ENCODE data around the gene RNF4. TPM values are rescaled to one million over a fixed set of nuclear protein-coding genes. Genes with fewer than 3 reads are reported as not detected.
"Not testable (repeated sequence)": the region's sequence is repeated elsewhere in the genome, so short reads cannot be mapped to it uniquely, and the experiment has no call there.

Gene RNF4
- total RNA-seq, 1 experiment from 2014 or later: 113 TPM

GRCh38 chr4:2546286-2546823, 77.4 kb downstream of the RNF4 start:
- Histone ChIP-seq H3K27me3 (replicated peaks; ENCODE audit: insufficient read depth, low read depth, low read length, poor library complexity) (no peaks in the 10 kb centered on the region), H3K4me1 (ENCODE audit: insufficient read depth, low read length, poor library complexity, severe bottlenecking) (no peaks in the 10 kb centered on the region), H3K9me3 (ENCODE audit: low read depth, low read length, poor library complexity, severe bottlenecking) (no peaks in the 10 kb centered on the region), H3K27ac (ENCODE audit: low read depth, low read length, poor library complexity, severe bottlenecking) (no peak overlapping the region), H3K36me3 (ENCODE audit: insufficient read depth, low read length, poor library complexity, severe bottlenecking) (no peaks in the 10 kb centered on the region), H3K4me3 (ENCODE audit: low read depth, low read length, poor library complexity, severe bottlenecking) (no peak overlapping the region)
- ChIA-PET POLR2A (ENCODE audit: low non-redundant PET) (no interaction called here), CTCF (no interaction called here)
- intact Hi-C loops (cut with micrococcal nuclease; ENCODE audit: unreplicated experiment): no loop called here
- BruUV-seq (replicated peaks): no TSS peak
- no peak for TF ChIP-seq EZH2 (IDR thresholded peaks at IDR 0.05; ENCODE audit: borderline replicate concordance, low read depth, low read length, poor library complexity, severe bottlenecking)
- TF ChIP-seq, protein P1, sequence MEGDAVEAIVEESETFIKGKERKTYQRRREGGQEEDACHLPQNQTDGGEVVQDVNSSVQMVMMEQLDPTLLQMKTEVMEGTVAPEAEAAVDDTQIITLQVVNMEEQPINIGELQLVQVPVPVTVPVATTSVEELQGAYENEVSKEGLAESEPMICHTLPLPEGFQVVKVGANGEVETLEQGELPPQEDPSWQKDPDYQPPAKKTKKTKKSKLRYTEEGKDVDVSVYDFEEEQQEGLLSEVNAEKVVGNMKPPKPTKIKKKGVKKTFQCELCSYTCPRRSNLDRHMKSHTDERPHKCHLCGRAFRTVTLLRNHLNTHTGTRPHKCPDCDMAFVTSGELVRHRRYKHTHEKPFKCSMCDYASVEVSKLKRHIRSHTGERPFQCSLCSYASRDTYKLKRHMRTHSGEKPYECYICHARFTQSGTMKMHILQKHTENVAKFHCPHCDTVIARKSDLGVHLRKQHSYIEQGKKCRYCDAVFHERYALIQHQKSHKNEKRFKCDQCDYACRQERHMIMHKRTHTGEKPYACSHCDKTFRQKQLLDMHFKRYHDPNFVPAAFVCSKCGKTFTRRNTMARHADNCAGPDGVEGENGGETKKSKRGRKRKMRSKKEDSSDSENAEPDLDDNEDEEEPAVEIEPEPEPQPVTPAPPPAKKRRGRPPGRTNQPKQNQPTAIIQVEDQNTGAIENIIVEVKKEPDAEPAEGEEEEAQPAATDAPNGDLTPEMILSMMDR (conservative IDR thresholded peaks at IDR 0.05; ENCODE audit: low read depth, low read length): no peak
- DNase-seq (ENCODE audit: low spot score): no peak

DNA sequence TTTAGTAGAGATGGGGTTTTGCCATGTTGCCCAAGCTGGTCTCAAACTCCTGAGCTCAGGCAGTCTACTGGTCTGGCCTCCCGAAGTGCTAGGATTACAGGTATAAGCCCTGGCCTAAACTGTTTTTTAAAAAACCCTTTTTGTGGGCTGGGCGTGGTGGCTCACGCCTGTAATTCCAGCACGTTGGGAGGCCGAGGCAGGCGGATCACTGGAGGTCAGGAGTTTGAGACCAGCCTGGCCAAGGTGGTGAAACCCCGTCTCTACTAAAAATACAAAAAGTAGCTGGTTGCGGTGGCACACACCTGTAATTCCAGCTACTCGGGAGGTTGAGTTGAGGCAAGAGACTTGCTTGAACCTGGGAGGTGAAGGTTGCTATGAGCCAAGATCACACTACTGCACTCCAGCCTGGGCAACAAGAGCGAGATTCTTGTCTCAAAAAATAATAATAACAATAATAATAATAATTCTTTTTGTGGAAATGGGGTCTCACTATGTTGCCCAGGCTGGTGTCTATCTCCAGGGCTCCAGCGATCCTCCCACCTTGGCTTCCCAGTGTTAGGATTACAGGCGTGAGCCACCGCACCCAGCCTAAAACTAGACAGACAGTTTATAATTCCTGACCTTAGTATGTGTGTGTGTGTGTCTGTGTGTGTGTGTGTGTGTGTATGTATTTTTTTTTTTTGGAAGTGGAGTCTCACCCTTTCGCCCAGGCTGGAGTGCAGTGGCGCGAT, 78.2 kb downstream of the RNF4 start:
- H3K36me3 ChIP-seq (ENCODE audit: insufficient read depth, low read length, poor library complexity, severe bottlenecking); H3K27me3 ChIP-seq (replicated peaks; ENCODE audit: insufficient read depth, low read depth, low read length, poor library complexity); CTCF ChIA-PET; H3K4me3 ChIP-seq (ENCODE audit: low read depth, low read length, poor library complexity, severe bottlenecking); DNase-seq (ENCODE audit: low spot score); BruUV-seq (replicated peaks); intact Hi-C loops (cut with micrococcal nuclease; ENCODE audit: unreplicated experiment); H3K9me3 ChIP-seq (ENCODE audit: low read depth, low read length, poor library complexity, severe bottlenecking); H3K27ac ChIP-seq (ENCODE audit: low read depth, low read length, poor library complexity, severe bottlenecking); POLR2A ChIA-PET (ENCODE audit: low non-redundant PET); H3K4me1 ChIP-seq (ENCODE audit: insufficient read depth, low read length, poor library complexity, severe bottlenecking): not testable (repeated sequence)

- Histone ChIP-seq H3K4me1 (ENCODE audit: insufficient read depth, low read length, poor library complexity, severe bottlenecking) (no peaks in the 10 kb centered on the region), H3K36me3 (ENCODE audit: insufficient read depth, low read length, poor library complexity, severe bottlenecking) (no peaks in the 10 kb centered on the region), H3K4me3 (ENCODE audit: low read depth, low read length, poor library complexity, severe bottlenecking) (no peak overlapping the region), H3K9me3 (ENCODE audit: low read depth, low read length, poor library complexity, severe bottlenecking) (no peaks in the 10 kb centered on the region), H3K27me3 (replicated peaks; ENCODE audit: insufficient read depth, low read depth, low read length, poor library complexity) (no peaks in the 10 kb centered on the region), H3K27ac (ENCODE audit: low read depth, low read length, poor library complexity, severe bottlenecking) (no peak overlapping the region)
- intact Hi-C loops (cut with micrococcal nuclease; ENCODE audit: unreplicated experiment): no loop called here
- TF ChIP-seq EZH2 (IDR thresholded peaks at IDR 0.05; ENCODE audit: borderline replicate concordance, low read depth, low read length, poor library complexity, severe bottlenecking): no peak
- TF ChIP-seq, protein P1 (conservative IDR thresholded peaks at IDR 0.05; ENCODE audit: low read depth, low read length): no peak
- POLR2A ChIA-PET (ENCODE audit: low non-redundant PET): no interaction called here
- no peak for DNase-seq (ENCODE audit: low spot score)
- CTCF ChIA-PET: no interaction called here
- no TSS peak for BruUV-seq (replicated peaks)
Measured at GRCh38 chr4:2551118-2551517, 82.2 kb downstream of the RNF4 start.

GRCh38 chr4:2552806-2553205, 83.9 kb downstream of the RNF4 start:
- Histone ChIP-seq H3K4me3 (ENCODE audit: low read depth, low read length, poor library complexity, severe bottlenecking) (no peak overlapping the region), H3K27ac (ENCODE audit: low read depth, low read length, poor library complexity, severe bottlenecking) (no peak overlapping the region), H3K9me3 (ENCODE audit: low read depth, low read length, poor library complexity, severe bottlenecking) (no peaks in the 10 kb centered on the region), H3K4me1 (ENCODE audit: insufficient read depth, low read length, poor library complexity, severe bottlenecking) (no peaks in the 10 kb centered on the region), H3K27me3 (replicated peaks; ENCODE audit: insufficient read depth, low read depth, low read length, poor library complexity) (no peaks in the 10 kb centered on the region), H3K36me3 (ENCODE audit: insufficient read depth, low read length, poor library complexity, severe bottlenecking) (no peaks in the 10 kb centered on the region)
- no peak for TF ChIP-seq EZH2 (IDR thresholded peaks at IDR 0.05; ENCODE audit: borderline replicate concordance, low read depth, low read length, poor library complexity, severe bottlenecking)
- TF ChIP-seq, protein P1 (conservative IDR thresholded peaks at IDR 0.05; ENCODE audit: low read depth, low read length): no peak
- POLR2A ChIA-PET (ENCODE audit: low non-redundant PET): no interaction called here
- CTCF ChIA-PET: interaction anchor here (0.7 kb wide), 1 partner anchor 116 kb away, joined by 3 read pairs; no protein-coding TSS in a partner anchor
- DNase-seq (ENCODE audit: low spot score): no peak
- no TSS peak for BruUV-seq (replicated peaks)
- intact Hi-C loops (cut with micrococcal nuclease; ENCODE audit: unreplicated experiment): no loop called here
